Measurements from ENCODE around the gene STK4. TPM values are rescaled to one million over a fixed set of nuclear protein-coding genes. Genes with fewer than 3 reads are reported as not detected.

STK4 gene
- total RNA-seq, 6 experiments from 2014 or later, result 34.3 to 46.6 (median 36.6) TPM

- H3K27ac Mint-ChIP-seq, result no peak overlapping the region
- no peak for TF ChIP-seq CTCF (IDR thresholded peaks at IDR 0.05)
- peaks cover 11% of the 10 kb centered on the region; the same call in 1 of the 2 replicates for H3K36me3 Mint-ChIP-seq (ENCODE audit: low read depth)
- DNase-seq, result no peak
- no peaks in the 10 kb centered on the region; the same call in 1 of the 2 replicates for H3K4me1 Mint-ChIP-seq (ENCODE audit: low read depth)
- no peaks in the 10 kb centered on the region for H3K9me3 Mint-ChIP-seq
- H3K4me3 Mint-ChIP-seq, result no peak overlapping the region
- H3K27me3 Mint-ChIP-seq (ENCODE audit: insufficient read depth), result no peaks in the 10 kb centered on the region
Measured at GRCh38 chr20:44932916-44933315, 33.4 kb upstream of the STK4 start.

- Mint-ChIP-seq H3K4me3 (no peak overlapping the region), H3K36me3 (ENCODE audit: low read depth) (peaks cover 19% of the 10 kb centered on the region), H3K4me1 (ENCODE audit: low read depth) (peaks cover 17% of the 10 kb centered on the region), H3K9me3 (no peaks in the 10 kb centered on the region), H3K27me3 (ENCODE audit: insufficient read depth) (no peaks in the 10 kb centered on the region), H3K27ac (no peak overlapping the region)
- DNase-seq, result no peak
- TF ChIP-seq CTCF (IDR thresholded peaks at IDR 0.05), result no peak
Measured at GRCh38 chr20:44936510-44936909, 29.8 kb upstream of the STK4 start.

DNA sequence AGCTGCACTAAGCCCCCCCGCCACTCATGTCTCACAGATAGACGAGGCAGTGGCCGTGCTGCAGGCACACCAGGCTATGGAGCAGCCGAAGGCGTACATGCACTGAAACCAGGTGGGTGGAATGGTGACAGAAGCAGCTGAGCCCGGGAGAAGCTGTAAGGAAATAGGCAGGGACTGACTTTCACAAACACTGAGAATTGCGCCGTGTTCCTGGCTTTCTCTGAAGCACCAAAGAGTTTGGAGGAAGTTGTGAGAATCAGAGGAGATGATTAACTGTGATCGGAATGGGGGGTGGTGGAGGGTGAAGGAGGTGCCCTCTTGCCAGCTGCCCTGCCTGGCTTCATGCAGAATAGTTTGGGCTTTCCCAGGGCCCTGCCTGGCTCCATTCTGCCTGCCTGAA is 27.7 kb upstream of the STK4 start:
- peak overlapping the region; percentile 45 for H3K27ac Mint-ChIP-seq
- peaks cover 17% of the 10 kb centered on the region for H3K4me1 Mint-ChIP-seq (ENCODE audit: low read depth)
- DNase-seq, result no peak
- TF ChIP-seq CTCF (IDR thresholded peaks at IDR 0.05), result no peak
- peaks cover 27% of the 10 kb centered on the region for H3K36me3 Mint-ChIP-seq (ENCODE audit: low read depth)
- H3K9me3 Mint-ChIP-seq, result no peaks in the 10 kb centered on the region
- H3K4me3 Mint-ChIP-seq, result no peak overlapping the region
- no peaks in the 10 kb centered on the region; the same call in 1 of the 2 replicates for H3K27me3 Mint-ChIP-seq (ENCODE audit: insufficient read depth)

DNA sequence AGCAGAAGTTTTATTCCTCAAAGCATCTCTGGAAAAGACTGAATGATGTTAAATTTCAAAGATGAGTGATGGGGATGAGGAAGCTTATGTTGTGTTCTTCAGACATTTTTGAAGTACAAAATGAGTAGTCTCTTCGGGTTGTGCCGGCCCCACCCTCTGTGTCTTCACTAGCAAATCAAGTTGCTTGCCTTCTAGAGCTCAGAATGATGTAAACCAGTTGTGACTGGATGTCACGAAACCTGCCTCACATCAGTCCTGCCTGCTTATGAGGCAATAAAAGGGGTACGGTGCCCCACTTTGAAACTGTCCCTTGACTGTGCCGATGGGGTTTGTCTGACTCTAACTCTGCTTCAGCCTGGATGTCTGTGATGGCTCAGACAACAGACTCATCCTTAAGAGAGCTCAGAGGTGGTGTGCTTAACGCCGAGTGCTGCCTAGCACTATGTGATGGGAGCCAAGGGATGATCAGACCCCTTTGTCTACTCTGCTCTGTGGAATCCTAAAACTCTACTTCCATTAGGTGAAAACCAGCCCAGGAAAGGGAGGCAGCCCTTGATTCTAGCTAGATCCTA is 25.1 kb upstream of the STK4 start:
- H3K36me3 Mint-ChIP-seq (ENCODE audit: low read depth), result peaks cover 35% of the 10 kb centered on the region

GRCh38 chr20:44942264-44942973 is 23.9 kb upstream of the STK4 start:
- Mint-ChIP-seq H3K27ac (0 out of 2 replicates have a peak overlapping the region, but pooled peaks have one; percentile 47), H3K9me3 (no peaks in the 10 kb centered on the region), H3K36me3 (ENCODE audit: low read depth) (peaks cover 38% of the 10 kb centered on the region), H3K4me3 (no peak overlapping the region), H3K4me1 (ENCODE audit: low read depth) (peaks cover 17% of the 10 kb centered on the region), H3K27me3 (ENCODE audit: insufficient read depth) (no peaks in the 10 kb centered on the region; the same call in 1 of the 2 replicates)
- peak; percentile 35; the same call in 1 of the 2 replicates for TF ChIP-seq CTCF (IDR thresholded peaks at IDR 0.05)
- DNase-seq, result no peak

More for the DNA sequence above, 25.1 kb upstream of the STK4 start:
- TF ChIP-seq CTCF (IDR thresholded peaks at IDR 0.05), result no peak
- no peak for DNase-seq
- Mint-ChIP-seq H3K27ac (peak overlapping the region; percentile 47), H3K4me1 (ENCODE audit: low read depth) (peaks cover 17% of the 10 kb centered on the region), H3K27me3 (ENCODE audit: insufficient read depth) (no peaks in the 10 kb centered on the region; the same call in 1 of the 2 replicates), H3K4me3 (no peak overlapping the region), H3K9me3 (no peaks in the 10 kb centered on the region)

All from HFFc6 (cell line).